SK-N-SH (cell line): ENCODE results near the gene AGPAT3. TPM values are rescaled to one million over a fixed set of nuclear protein-coding genes. Genes with fewer than 3 reads are reported as not detected.

Experiments used
- CTCF ChIA-PET: fragments of 300-600, 350-600 bp; formaldehyde crosslinking; extraction: SDS; loops from one replicate; lab custom pipeline; 2021; lab: Yijun Ruan, JAX
- POLR2A ChIA-PET: fragments of 350-600 bp; sonication (Branson Sonifier 250); formaldehyde crosslinking; extraction: SDS; loops from one replicate; lab custom pipeline; 2020; ENCODE audit warnings: antibody characterized with exemption, inconsistent platforms; lab: Yijun Ruan, JAX
- DNase-seq: peaks from one replicate; pipeline ENCODE4 v3.0.0; 2012
- H2AFZ ChIP-seq: fragments of 200-600 bp; sonication (generic); 2 replicates; pipeline ENCODE4 v1.8.1; 2016; ENCODE audit warnings: antibody characterized with exemption, mild to moderate bottlenecking, low read depth
- H3F3A ChIP-seq: fragments of 200-600 bp; sonication (generic); replicated peaks from 2 replicates; pipeline ENCODE3; 2016; ENCODE audit warnings: antibody characterized with exemption, mild to moderate bottlenecking; ENCODE audit not compliant: insufficient read depth
- H3K27ac ChIP-seq, 2 experiments: fragments of 200-500 bp in 1 of 2; fragments of 200-600 bp in 1 of 2; sonication (Bioruptor generic) in 1 of 2; sonication (generic), shearing (Covaris generic) in 1 of 2; 2 replicates each; pipeline versions ENCODE4 v1.5.1 to v1.6.1; 2014 to 2016; ENCODE audit warnings: low read depth in 2 of 2, inconsistent platforms in 1 of 2, low read length in 1 of 2, mild to moderate bottlenecking in 1 of 2, mixed read lengths in 1 of 2
- H3K27me3 ChIP-seq: fragments of 200-600 bp; sonication (generic), shearing (Covaris generic); 2 replicates; pipeline ENCODE4 v1.6.1; 2016; ENCODE audit warnings: mixed run types; ENCODE audit not compliant: insufficient read depth
- H3K36me3 ChIP-seq, 2 experiments: fragments of 200-500 bp in 1 of 2; fragments of 200-600 bp in 1 of 2; sonication (Bioruptor generic) in 1 of 2; sonication (generic) in 1 of 2; replicated peaks in 1 of 2; 2 replicates each; pipeline versions ENCODE3 to v1.5.1; 2014 to 2016; ENCODE audit warnings: low read length in 1 of 2, mild to moderate bottlenecking in 1 of 2; ENCODE audit not compliant: insufficient read depth in 2 of 2, control insufficient read depth in 1 of 2
- H3K4me1 ChIP-seq, 2 experiments: fragments of 200-500 bp in 1 of 2; fragments of 200-600 bp in 1 of 2; sonication (Bioruptor generic) in 1 of 2; sonication (generic), shearing (Covaris generic) in 1 of 2; 2 replicates each; pipeline versions ENCODE4 v1.5.1 to v1.6.1; 2014 to 2016; ENCODE audit warnings: low read depth in 1 of 2, low read length in 1 of 2, mixed run types in 1 of 2; ENCODE audit not compliant: insufficient read depth in 2 of 2, control insufficient read depth in 1 of 2
- H3K4me2 ChIP-seq: fragments of 200-600 bp; sonication (generic), shearing (Covaris generic); 2 replicates; pipeline ENCODE4 v1.6.1; 2017; ENCODE audit warnings: mixed run types
- H3K4me3 ChIP-seq, 2 experiments: fragments of 200-500 bp in 1 of 2; fragments of 200-600 bp in 1 of 2; sonication (Bioruptor generic) in 1 of 2; sonication (generic), shearing (Covaris generic) in 1 of 2; 2 replicates each; pipeline versions ENCODE4 v1.5.1 to v1.8.1; 2014 to 2016; ENCODE audit warnings: low read depth in 2 of 2, inconsistent platforms in 1 of 2, low read length in 1 of 2, mild to moderate bottlenecking in 1 of 2, mixed read lengths in 1 of 2, moderate library complexity in 1 of 2
- H3K79me2 ChIP-seq: fragments of 200-600 bp; sonication (generic); 2 replicates; pipeline ENCODE4 v1.8.1; 2017; ENCODE audit warnings: mild to moderate bottlenecking; ENCODE audit not compliant: insufficient read depth
- H3K9ac ChIP-seq: fragments of 200-600 bp; sonication (generic); 2 replicates; pipeline ENCODE4 v1.6.1; 2017; ENCODE audit warnings: mixed run types
- H3K9me2 ChIP-seq: fragments of 200-600 bp; sonication (generic); 2 replicates; pipeline ENCODE4 v1.6.1; 2017; ENCODE audit warnings: mixed run types
- H3K9me3 ChIP-seq: fragments of 200-600 bp; sonication (generic); 2 replicates; pipeline ENCODE4 v1.6.1; 2017; ENCODE audit warnings: mixed run types, mild to moderate bottlenecking, moderate library complexity
- H4K20me1 ChIP-seq: fragments of 200-600 bp; sonication (generic); 2 replicates; pipeline ENCODE4 v1.6.1; 2017; ENCODE audit warnings: mild to moderate bottlenecking, mixed run types; ENCODE audit not compliant: insufficient read depth
- EP300 ChIP-seq, 2 experiments: IDR thresholded peaks; 2 replicates each; pipeline versions ENCODE4 v1.4.0 to v1.6.1; 2012; ENCODE audit warnings: borderline replicate concordance in 1 of 2, low read depth in 1 of 2, low read length in 1 of 2
- EZH2phosphoT487 ChIP-seq: fragments of 200-600 bp; sonication (generic); IDR thresholded peaks from 2 replicates; pipeline ENCODE4 v1.6.1; 2017; ENCODE audit warnings: low read depth, mixed run types, mild to moderate bottlenecking, antibody characterized with exemption, moderate library complexity, borderline replicate concordance
- FOXJ3 ChIP-seq: sonication (generic); formaldehyde crosslinking; IDR thresholded peaks from 2 replicates; pipeline ENCODE4 v1.5.1; 2020; ENCODE audit warnings: mild to moderate bottlenecking, missing genetic modification reagents
- FOXM1 ChIP-seq: IDR thresholded peaks from 2 replicates; pipeline ENCODE4 v1.4.0; 2012; ENCODE audit warnings: low read depth, mild to moderate bottlenecking
- MEF2A ChIP-seq: IDR thresholded peaks from 2 replicates; pipeline ENCODE4 v1.4.0; 2012; ENCODE audit warnings: low read depth, borderline replicate concordance
- MXI1 ChIP-seq: IDR thresholded peaks from 2 replicates; pipeline ENCODE4 v1.6.1; 2012; ENCODE audit warnings: mild to moderate bottlenecking, low read depth, low read length, improper control_type of control experiment
- NFIC ChIP-seq: IDR thresholded peaks from 2 replicates; pipeline ENCODE4 v1.4.0; 2012; ENCODE audit warnings: borderline replicate concordance
- REST ChIP-seq: IDR thresholded peaks from 2 replicates; pipeline ENCODE4 v1.6.1; 2012; ENCODE audit warnings: mild to moderate bottlenecking, low read depth, low read length, moderate library complexity
- RFX5 ChIP-seq: IDR thresholded peaks from 2 replicates; pipeline ENCODE4 v1.6.1; 2012; ENCODE audit warnings: mild to moderate bottlenecking, improper control_type of control experiment, low read length
- TAF1 ChIP-seq: IDR thresholded peaks from 2 replicates; pipeline ENCODE4 v1.6.1; 2012; ENCODE audit warnings: low read depth, mild to moderate bottlenecking, low read length, moderate library complexity, borderline replicate concordance
- TCF12 ChIP-seq: IDR thresholded peaks from 2 replicates; pipeline ENCODE4 v1.4.0; 2012
- YY1 ChIP-seq: IDR thresholded peaks from 2 replicates; pipeline ENCODE4 v1.4.0; 2012; ENCODE audit warnings: low read depth, mild to moderate bottlenecking
- WGBS: methylation state at CpG from one replicate; pipeline ENCODE4 v1.1.6; 2017; ENCODE audit warnings: low lambda C conversion rate; 5-methylcytosine and 5-hydroxymethylcytosine counted together
- polyA plus RNA-seq, 3 experiments: library from polyadenylated mRNA; depleted of rRNA; stranded (reverse); fragments of >200 nt; gene quantifications; 2 replicates each; pipeline ENCODE4 v1.2.3, GENCODE V29; 2012
- TF ChIP-seq, protein P1 (sequence below): IDR thresholded peaks from 2 replicates; pipeline ENCODE4 v1.4.0; 2012; ENCODE audit warnings: low read depth, borderline replicate concordance
- TF ChIP-seq, protein P2 (sequence below): IDR thresholded peaks from 2 replicates; pipeline ENCODE4 v1.4.0; 2012; ENCODE audit warnings: low read depth, borderline replicate concordance
- TF ChIP-seq, protein P3 (sequence below): IDR thresholded peaks from 2 replicates; pipeline ENCODE4; 2012

AGPAT3 gene
- polyA plus RNA-seq, 1 of the 3 experiments (the other 2 are of a cell fraction), result 35.3 TPM

DNA sequence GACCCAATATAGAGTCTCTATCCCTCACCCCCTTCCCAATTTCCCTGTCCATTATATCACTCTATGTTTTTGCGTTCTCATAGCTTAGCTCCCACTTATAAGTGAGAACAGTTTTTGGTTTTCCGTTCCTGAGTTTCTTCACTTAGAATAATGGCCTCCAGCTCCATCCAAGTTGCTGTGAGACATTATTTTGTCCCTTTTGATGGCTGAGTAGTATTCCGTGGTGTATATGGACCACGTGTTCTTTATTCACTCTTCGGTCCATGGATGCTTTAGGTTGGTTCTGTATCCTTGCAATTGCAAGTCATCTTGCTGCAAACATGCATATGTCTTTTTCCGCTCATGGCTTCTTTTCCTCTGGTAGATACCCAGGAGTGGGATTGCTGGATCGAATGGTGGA is 54.3 kb downstream of the AGPAT3 start:
- Histone ChIP-seq H2AFZ (no peak overlapping the region), H4K20me1 (peaks cover 65% of the 10 kb centered on the region), H3K27me3 (no peaks in the 10 kb centered on the region), H3K4me2 (no peak overlapping the region), H3K27ac (no peak overlapping the region), H3K4me3 (no peak overlapping the region), H3K9me2 (no peaks in the 10 kb centered on the region), H3K9me3 (no peaks in the 10 kb centered on the region), H3F3A (peaks cover 14% of the 10 kb centered on the region), H3K79me2 (peaks cover 66% of the 10 kb centered on the region), H3K36me3 (no peaks in the 10 kb centered on the region), H3K9ac (no peak overlapping the region), H3K4me1 (peaks cover 0 to 37% of the 10 kb centered on the region in 2 experiments; a peak in 1 of 4 replicates)
- DNase-seq, result no peak
- TF ChIP-seq REST (no peak), NFIC (no peak), TCF12 (no peak), MXI1 (no peak), YY1 (no peak)
- TF ChIP-seq, protein P1, sequence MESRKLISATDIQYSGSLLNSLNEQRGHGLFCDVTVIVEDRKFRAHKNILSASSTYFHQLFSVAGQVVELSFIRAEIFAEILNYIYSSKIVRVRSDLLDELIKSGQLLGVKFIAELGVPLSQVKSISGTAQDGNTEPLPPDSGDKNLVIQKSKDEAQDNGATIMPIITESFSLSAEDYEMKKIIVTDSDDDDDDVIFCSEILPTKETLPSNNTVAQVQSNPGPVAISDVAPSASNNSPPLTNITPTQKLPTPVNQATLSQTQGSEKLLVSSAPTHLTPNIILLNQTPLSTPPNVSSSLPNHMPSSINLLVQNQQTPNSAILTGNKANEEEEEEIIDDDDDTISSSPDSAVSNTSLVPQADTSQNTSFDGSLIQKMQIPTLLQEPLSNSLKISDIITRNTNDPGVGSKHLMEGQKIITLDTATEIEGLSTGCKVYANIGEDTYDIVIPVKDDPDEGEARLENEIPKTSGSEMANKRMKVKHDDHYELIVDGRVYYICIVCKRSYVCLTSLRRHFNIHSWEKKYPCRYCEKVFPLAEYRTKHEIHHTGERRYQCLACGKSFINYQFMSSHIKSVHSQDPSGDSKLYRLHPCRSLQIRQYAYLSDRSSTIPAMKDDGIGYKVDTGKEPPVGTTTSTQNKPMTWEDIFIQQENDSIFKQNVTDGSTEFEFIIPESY, result no peak
- WGBS, result 98% methylated on average over 7 of the region's 7 CpGs
- ChIA-PET CTCF (interaction anchor here (1.6 kb wide), 1 partner anchor 56 kb away, joined by 5 read pairs; no protein-coding TSS in a partner anchor), POLR2A (no interaction called here)

DNA sequence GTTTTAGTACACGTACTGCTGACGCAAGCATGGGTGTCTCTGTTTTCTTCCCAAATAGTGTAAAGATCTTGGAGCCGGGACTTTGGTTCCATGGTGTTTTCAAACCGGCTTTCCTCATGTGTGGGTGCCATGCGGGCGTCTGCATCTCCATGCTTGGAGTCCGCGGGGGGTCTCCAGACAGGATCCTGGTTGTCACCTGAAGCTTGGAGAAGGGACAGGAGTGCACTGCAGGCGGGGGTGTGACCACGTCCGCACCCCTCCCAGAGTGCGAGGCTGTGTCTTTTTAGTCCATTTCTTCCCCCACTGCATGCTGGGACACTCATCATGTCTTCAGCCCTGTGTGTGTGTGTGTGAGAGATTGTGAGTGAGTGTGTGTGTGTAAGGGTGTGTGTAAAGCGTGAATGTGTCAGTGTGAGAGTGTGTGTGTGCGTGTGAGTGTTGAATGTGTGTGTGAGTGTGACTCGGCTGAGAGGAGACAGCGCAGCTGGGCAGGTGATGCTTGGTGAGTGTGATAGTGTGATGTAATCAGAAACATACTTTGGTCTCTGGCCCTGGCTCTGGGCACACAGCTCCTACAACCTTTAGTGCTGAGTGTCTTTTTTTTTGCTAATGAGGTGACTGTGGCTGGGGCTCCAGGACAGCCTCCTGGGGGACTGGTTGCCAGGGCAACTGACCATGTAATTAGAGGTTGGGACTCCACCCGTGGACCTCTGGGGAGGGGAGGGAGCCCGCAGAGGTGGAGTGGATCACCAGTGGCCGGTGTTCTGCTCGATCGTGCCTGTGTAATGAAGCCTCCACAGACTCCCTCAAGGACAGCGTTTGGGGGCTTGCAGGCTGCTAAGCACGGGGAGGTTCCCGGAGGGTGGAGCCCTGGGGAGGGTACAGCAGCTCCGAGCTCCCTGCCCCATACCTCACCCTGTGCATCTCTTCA is 55.1 kb downstream of the AGPAT3 start:
- no peak for DNase-seq
- no peak for TF ChIP-seq FOXJ3 (CRISPR knock-in tag)
- TF ChIP-seq, protein P2, sequence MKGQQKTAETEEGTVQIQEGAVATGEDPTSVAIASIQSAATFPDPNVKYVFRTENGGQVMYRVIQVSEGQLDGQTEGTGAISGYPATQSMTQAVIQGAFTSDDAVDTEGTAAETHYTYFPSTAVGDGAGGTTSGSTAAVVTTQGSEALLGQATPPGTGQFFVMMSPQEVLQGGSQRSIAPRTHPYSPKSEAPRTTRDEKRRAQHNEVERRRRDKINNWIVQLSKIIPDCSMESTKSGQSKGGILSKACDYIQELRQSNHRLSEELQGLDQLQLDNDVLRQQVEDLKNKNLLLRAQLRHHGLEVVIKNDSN, result no peak
- no peak for TF ChIP-seq NFIC
- TF ChIP-seq, protein P1, result no peak
- TF ChIP-seq TAF1, result no peak
- no peak for TF ChIP-seq RFX5
- TF ChIP-seq EZH2phosphoT487, result no peak
- no peak for TF ChIP-seq MEF2A
- TF ChIP-seq, protein P3, sequence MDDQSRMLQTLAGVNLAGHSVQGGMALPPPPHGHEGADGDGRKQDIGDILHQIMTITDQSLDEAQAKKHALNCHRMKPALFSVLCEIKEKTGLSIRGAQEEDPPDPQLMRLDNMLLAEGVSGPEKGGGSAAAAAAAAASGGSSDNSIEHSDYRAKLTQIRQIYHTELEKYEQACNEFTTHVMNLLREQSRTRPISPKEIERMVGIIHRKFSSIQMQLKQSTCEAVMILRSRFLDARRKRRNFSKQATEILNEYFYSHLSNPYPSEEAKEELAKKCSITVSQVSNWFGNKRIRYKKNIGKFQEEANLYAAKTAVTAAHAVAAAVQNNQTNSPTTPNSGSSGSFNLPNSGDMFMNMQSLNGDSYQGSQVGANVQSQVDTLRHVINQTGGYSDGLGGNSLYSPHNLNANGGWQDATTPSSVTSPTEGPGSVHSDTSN, result no peak
- TF ChIP-seq EP300 (IDR thresholded peaks at IDR 0.05; ENCODE audit: borderline replicate concordance in 1 of 2, low read depth in 1 of 2, low read length in 1 of 2), result no peak
- no peak for TF ChIP-seq FOXM1

More for the DNA sequence above, 55.1 kb downstream of the AGPAT3 start:
- no peak overlapping the region for H3K9ac ChIP-seq
- POLR2A ChIA-PET, result interaction anchor here (1.4 kb wide), 1 partner anchor 16 kb away, joined by 4 read pairs; no protein-coding TSS in a partner anchor
- H3F3A ChIP-seq, result peaks cover 14% of the 10 kb centered on the region
- H3K27me3 ChIP-seq, result no peaks in the 10 kb centered on the region
- H3K4me1 ChIP-seq, result peaks cover 0 to 37% of the 10 kb centered on the region in 2 experiments; a peak in 1 of 4 replicates
- H2AFZ ChIP-seq, result no peak overlapping the region
- no peak overlapping the region for H3K4me2 ChIP-seq
- H4K20me1 ChIP-seq, result peaks cover 68% of the 10 kb centered on the region
- no peak overlapping the region for H3K4me3 ChIP-seq
- H3K79me2 ChIP-seq, result peaks cover 58% of the 10 kb centered on the region
- CTCF ChIA-PET, result interaction anchor here (0.7 kb wide), 1 partner anchor 12 kb away, joined by 3 read pairs; no protein-coding TSS in a partner anchor
- no peaks in the 10 kb centered on the region for H3K9me3 ChIP-seq
- WGBS, result 86% methylated on average over 23 of the region's 25 CpGs
- no peaks in the 10 kb centered on the region for H3K9me2 ChIP-seq
- no peak overlapping the region; a peak in 1 of 4 replicates for H3K27ac ChIP-seq
- H3K36me3 ChIP-seq, result peaks cover 0 to 5% of the 10 kb centered on the region in 2 experiments
